GM18861 (cell line): ENCODE results near the gene QRFP.

Source experiments
- ATAC-seq: cut with Tn5 transposase; IDR thresholded peaks from one replicate; pipeline ENCODE4 v1.9.1; 2021; ENCODE audit not compliant: unreplicated experiment

Gene QRFP

GRCh38 chr9:130896233-130897014, at the start of gene QRFP:
Gene QRFP (minus strand): TSS chr9:130896812. CDS start chr9:130893838, 2,974 bp downstream.
- ATAC-seq = no peak

DNA sequence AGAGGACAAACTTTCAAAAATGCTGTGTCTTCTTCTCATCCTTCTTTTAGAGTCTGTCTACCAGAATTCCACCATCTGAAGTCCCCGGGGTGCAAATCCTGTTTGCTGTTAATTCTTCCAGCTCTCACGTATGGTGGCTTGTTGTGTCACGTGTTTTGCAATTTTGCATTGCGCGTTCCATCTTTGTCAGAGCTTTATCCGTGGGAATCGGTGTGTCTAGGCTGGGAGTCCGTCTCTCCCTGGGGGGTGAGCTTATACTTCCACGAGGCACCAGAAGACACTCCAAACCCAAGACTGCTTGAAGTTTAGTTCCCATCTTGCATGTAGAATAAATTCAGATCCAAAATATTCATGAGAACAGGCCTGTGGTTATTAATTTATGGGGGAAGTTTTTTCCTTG, 48.6 kb upstream of the QRFP start:
- ATAC-seq = no peak

- ATAC-seq = no peak
Observed at GRCh38 chr9:130944510-130945058, 48.0 kb upstream of the QRFP start.

GRCh38 chr9:130943777-130944176, 47.2 kb upstream of the QRFP start:
- ATAC-seq = no peak

- no peak for ATAC-seq
Observed at GRCh38 chr9:130943221-130943620, 46.6 kb upstream of the QRFP start.

DNA sequence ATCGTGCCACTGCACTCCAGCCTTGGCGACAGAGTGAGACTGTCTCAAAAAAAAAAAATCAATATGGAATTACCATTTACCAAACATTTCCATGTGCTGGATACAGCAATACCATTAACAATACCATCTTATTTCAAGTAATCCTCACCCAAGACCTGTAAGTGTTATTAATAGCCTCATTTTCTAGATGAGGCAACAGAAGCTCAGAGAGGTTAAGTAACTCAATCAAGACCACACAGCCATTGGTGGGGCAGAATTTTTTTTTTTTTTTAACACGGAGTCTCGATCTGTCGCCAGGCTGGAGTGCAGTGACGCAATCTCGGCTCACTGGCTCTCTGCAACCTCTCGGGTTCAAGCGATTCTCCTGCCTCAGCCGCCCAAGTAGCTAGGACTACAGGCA, 46.1 kb upstream of the QRFP start:
- no peak for ATAC-seq

- no peak for ATAC-seq
Observed at GRCh38 chr9:130942084-130942483, 45.5 kb upstream of the QRFP start.

GRCh38 chr9:130940693-130941576, 44.3 kb upstream of the QRFP start:
- ATAC-seq = no peak

DNA sequence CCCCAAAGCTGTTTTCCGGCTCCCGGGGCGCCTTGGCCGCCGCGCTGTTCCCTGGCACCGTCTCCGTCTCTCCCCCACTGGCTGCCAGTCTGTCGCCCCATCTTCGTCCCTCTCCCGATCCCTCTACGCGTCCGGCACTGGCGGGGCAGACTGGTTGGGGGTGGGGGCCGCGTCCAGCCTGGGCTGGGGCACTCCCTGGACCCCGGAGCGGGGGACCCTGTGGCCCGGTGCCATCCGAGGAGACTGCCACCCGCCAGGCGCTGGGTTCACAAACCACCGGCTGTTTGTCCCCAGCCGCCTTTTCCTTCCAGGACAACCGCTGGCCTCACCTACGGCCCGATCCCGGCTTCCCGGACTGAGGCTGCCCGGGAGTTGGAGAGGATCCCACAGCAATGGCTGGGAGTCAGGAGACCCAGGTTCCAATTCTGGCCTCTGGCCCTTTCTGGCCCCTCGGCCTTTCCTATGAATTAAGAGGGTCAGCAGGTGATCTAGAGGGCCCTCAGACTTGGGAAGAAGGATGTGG, 43.5 kb upstream of the QRFP start:
- ATAC-seq = no peak

DNA sequence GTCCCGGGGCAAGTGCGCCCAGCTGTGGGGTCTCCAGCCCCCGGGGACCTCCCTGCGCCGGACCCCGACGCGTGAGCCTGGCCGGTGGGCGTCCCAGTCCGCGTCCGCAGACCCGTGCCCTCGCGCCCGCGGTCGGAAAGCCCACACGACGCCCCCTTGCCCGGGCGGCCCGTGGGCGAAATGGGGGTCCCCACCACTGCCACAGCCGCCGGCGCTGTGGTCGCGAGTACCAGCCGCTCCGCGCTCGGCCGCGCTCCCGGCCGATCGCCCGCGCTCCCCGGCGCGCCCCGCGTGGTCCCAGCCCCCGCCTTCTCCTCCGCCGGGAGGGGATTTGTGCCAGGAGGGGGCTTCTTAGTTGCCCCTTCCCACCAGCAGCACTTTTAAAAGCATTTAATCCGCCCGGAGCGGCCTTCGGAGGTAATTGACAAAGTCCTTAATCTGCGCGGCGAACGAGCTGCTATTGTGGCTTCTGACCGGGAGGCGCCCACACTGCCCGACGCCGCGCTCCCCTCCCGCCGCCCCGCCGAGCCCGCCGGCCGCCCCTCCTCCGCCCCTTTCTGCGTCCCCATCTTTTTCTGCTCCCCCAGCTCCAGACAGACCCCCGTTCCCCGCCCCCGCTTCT, 42.9 kb upstream of the QRFP start:
- ATAC-seq = no peak

DNA sequence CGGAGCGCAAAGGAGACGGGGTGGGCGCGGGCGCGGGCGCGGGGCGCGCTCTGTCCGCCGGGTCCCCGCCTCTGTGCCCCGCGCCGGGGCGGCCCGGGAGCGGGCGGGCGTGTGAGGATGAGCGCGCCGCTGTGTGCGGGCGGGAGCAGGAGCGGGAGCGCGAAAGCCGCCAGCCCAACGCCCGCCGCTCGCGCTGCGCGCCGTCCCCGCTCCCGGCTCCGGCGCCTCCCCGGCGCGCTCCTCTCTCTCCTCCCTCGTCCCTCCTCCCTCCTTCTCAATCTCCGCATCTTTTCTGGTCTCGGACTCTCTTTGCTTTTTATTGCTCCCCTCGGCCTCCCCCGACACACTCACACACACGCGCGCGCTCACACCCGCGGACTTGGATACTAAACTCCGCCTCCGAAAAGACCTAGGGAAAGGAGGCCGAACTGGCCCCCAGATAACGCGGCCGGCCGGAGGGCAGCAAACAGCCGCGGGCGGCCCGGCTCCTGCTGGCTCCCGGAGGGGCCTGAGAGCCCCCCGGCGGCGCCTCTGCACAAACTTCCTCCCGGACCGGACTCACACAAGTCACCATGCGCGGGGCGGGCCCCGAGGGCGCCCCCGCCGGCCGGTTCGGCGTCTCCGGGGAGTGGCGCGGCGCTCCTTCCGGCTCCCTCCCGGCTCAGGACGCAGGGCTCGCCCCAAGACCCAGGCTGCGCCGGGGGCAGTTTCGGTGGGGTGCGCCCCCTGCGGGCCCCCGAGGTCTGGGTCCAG, 42.2 kb upstream of the QRFP start, which contains the start of gene FIBCD1:
Gene FIBCD1 (minus strand): TSS at position 596 of the 753 bp plus-strand sequence. CDS start 640 bp downstream, outside the sequence.
- ATAC-seq = no peak

GRCh38 chr9:130938184-130938651, 41.6 kb upstream of the QRFP start:
- no peak for ATAC-seq

DNA sequence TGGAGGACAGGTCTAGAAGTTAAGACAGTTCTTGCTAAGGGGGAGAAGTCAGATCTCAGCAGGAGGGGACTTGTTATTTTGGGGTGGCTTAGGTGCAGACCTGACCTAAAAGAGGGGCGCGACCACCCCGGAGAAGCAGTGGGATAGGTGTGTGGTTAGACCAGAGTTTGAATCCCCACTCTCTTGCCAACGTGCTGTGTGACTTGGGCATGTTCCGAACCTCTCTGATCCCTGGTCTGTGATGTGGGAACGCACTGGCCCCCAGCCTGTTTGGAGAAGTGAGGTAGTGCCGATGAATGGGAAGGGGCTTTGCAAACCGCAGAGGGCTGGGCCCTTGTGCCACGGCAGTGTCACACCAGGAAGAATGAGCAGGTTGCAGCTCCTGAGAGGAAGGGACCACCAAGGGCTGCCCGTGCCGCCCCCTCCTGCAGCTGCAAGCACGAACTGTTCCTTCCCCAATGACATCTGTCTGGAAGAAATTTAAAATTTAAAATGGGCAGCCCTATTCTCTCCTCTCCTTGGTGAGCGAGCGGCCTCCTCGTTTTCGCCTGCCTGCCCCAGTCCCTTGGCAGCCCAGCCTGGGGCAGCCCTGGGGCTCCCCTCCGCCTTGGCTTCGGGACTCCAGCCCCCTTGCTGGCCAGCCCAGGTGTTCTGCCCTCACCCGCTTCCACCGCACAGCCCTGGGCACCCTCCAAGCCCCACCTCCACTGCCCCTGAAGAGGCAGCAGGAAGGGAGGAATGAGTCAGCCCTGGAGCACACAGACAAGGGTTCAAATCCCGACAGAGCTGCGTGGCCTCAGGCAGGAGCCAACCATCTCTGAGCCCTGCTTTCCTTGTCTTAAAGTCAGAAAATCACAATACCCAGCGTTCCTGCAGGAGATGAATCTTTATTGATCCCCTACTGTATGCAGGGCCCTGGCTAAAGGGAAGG, 40.8 kb upstream of the QRFP start:
- no peak for ATAC-seq

DNA sequence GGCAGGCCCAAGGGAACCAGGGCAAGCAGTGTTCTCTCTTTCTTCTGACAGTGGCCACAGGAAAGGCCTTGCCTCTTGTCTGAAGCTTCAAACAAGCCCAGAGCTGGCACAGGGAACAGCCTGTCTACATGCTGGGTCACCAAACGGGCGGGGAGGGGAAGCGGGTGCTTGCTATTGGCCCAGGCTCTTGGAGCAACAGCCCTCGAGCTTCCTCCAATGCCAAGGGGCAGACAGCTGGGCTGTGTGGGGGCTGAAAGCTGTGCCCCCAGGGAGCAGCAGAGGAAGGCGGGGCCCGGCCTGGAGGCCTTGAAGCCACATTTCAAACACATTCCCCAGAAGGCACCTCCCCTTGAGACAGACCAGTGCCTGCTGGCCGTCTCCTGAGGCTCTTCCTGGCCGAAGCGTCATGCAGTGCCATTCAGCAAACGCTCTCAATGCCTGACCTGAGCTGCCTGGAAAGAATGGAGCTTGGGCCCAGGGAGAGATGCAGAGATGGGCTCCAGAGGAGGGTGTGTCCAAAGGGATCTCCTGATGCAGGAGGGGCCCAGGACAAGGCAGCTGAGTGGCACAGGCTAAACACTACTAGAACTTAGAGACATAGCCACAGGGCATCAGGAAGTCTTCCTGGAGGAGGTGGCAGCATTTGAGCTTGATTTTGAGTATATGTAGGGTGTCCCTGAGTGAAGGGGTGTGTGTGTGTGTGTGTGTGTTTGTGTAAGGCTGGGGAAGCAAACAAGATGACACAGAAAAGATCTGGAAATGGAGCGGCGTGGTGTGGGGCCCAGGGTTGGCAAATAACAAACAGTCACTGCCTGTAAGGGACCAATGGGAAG, 39.9 kb upstream of the QRFP start:
- no peak for ATAC-seq

DNA sequence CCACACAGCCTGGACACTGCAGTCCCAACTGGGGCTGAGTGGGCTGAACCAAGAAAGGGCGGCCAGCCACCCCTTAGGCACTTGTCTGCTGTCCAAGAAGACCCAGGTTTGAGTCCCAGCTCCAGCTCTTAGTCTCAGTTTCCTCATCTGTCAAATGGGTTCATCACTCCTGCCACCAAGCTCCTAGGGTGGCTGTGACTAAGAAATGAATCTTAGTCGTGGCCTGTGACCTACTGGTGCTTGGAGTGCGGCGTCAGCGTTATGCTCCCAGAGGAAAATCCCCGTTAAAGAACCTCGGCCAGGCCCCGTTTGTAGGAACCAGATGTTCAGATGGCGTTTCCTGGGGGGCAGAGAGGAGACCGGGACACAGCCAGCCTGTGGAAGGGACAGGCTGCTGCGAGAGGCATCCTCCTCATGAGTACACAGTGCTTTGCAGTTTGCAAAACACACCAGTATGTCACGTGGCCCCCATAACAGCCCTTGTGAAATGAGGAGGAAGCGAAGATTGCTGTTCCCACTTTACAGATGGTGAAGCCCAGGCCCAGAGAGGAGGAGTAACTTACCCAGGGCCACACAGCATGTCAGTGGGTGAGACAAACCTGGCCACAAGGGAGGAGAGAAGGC, 39.1 kb upstream of the QRFP start:
- no peak for ATAC-seq

DNA sequence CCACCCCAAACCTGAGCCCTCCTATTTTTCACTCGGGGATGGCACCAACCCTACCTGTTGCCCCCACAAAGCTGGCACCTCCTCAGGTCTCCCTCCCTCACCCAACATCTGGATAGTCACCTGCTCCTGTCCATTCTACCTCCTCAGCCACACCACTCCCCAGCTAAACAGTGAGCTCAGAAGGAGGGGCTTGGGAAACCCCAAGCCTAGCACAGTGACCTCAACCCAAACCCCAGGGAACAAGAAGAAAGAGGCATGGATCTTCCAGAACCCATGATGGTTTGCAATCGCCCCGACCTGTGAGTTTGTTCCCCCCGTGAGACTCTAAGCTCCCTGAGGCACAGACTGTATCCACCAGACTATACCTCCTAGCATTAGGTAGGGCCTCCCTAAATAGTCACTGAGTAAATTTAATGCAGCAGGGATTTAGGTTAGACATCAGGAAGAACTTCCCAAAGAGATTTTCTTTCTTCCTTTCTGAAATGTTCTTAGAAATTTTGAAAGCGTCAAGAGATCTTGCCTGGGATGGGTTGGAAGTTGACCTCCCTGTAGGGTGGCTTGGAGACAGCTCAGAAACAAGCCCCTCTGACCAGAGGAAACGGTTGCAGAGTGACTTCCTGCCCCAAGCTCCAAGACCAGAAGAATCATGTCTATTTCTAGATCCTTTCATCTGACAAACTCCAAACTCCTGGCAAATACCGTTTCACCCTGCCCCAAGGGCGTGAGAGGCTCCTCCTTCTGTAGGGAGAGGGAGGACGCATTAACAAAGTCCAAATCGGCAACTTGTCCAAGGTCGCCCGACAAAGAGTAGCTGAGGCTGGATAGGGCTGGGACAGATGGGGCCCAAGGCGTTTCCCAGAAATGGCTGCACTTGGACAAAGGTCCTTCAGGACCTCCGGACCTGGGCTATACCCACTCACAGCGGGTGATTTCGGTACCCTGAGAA, 38.4 kb upstream of the QRFP start:
- no peak for ATAC-seq

DNA sequence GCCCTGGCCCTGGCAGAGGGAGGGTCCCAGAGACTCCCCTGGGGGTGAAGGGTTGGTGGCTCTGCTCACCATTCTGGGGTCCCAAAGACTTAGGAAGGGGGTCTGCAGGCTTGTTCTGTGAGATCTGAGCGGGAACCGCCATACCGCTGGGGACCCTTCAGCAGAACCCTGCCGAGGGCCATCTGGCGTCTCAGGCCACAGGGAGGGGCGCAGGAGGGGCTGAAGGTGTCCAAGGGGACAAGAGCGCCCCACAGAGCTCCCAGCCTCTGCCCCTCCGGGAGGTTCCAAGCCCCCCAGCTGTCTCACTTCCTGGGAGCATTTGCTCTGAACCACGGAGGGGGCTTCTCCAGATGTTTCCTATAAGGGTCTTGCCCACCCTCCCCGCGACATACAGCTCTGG, 37.6 kb upstream of the QRFP start:
- no peak for ATAC-seq
